ENCODE data around the gene TTC17.
"Not testable (repeated sequence)": the region's sequence is repeated elsewhere in the genome, so short reads cannot be mapped to it uniquely, and the experiment has no call there.

TTC17 gene, protein sequence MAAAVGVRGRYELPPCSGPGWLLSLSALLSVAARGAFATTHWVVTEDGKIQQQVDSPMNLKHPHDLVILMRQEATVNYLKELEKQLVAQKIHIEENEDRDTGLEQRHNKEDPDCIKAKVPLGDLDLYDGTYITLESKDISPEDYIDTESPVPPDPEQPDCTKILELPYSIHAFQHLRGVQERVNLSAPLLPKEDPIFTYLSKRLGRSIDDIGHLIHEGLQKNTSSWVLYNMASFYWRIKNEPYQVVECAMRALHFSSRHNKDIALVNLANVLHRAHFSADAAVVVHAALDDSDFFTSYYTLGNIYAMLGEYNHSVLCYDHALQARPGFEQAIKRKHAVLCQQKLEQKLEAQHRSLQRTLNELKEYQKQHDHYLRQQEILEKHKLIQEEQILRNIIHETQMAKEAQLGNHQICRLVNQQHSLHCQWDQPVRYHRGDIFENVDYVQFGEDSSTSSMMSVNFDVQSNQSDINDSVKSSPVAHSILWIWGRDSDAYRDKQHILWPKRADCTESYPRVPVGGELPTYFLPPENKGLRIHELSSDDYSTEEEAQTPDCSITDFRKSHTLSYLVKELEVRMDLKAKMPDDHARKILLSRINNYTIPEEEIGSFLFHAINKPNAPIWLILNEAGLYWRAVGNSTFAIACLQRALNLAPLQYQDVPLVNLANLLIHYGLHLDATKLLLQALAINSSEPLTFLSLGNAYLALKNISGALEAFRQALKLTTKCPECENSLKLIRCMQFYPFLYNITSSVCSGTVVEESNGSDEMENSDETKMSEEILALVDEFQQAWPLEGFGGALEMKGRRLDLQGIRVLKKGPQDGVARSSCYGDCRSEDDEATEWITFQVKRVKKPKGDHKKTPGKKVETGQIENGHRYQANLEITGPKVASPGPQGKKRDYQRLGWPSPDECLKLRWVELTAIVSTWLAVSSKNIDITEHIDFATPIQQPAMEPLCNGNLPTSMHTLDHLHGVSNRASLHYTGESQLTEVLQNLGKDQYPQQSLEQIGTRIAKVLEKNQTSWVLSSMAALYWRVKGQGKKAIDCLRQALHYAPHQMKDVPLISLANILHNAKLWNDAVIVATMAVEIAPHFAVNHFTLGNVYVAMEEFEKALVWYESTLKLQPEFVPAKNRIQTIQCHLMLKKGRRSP

DNA sequence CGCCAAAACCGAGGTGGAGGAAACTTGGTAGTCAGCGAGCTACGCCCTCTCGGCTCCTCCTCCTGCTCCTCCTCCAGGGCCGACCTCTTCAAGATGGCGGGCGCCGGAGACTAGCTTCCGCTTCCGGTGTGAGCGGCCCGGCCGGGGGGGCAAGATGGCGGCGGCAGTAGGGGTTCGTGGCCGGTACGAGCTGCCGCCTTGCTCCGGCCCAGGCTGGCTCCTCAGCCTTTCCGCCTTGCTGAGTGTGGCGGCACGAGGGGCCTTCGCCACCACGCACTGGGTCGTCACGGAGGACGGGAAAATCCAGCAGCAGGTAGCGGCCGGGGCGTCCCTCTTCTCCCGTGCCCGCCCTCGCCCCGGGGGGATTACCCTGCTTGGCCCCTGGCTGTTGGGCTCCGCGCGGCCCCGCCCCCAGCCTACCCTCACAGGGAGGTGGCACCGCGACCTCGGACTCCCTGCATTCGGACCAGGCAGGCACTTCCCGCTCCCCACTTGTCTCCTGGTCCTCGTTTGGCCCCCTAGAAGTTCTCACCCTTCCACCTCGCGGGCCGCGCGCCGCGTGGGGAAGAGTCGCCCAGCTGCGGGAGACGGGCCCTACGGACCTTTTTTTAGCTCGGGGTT lies at the start of gene TTC17:
Gene TTC17, plus strand, starts transcription at position 120 of the 621 bp plus-strand sequence. Its CDS starts 35 bp downstream, at position 155.
- Mint-ChIP-seq H3K4me3 (peak within 1 kb of the TSS; percentile 92), H3K27me3 (ENCODE audit: low read depth) (no peaks in the 10 kb centered on the region), H3K9me3 (no peaks in the 10 kb centered on the region), H3K36me3 (ENCODE audit: low read depth) (peaks cover 13% of the 10 kb centered on the region), H3K27ac (peak within 1 kb of the TSS; percentile 92), H3K4me1 (ENCODE audit: low read depth) (peaks cover 37% of the 10 kb centered on the region)

DNA sequence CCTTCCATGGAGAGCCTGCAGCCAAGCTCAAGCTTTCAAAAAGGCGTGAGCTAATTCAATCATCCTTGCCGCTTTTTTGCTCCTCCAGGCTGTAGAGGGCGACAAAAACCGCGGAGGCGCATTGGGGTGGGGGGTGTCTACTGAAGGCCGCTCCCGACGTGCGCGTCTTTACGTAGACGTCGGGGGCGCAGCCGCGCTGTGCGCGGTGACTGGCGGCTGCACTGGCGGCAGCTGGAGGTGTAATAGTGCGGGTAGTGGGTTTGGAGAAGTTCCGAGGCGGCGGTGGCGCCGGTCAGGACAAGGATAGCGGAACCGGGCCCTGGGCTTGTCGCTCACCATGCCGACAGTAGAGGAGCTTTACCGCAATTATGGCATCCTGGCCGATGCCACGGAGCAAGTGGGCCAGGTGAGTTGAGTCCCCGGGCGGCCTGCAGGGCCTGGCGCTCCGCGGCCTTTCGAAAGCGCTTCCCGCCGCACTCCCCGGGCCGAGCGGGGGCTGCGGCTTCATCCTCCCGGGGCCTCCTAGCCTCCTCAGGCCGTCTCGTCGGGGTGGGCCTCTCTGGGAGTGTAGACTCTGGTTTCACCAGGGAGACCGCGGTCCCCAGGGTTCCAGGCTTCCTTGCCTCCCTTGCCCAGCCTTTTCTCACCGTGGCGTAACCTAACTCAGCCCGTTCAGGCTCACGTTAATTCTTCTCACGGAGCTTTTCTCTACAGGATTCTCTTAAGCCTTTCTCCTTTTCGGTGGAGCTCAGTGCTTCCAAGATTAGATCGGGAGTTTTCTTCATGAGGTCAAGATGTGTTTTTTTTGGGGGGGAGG lies 46.7 kb upstream of the TTC17 start, which contains the start of gene API5:
Gene API5, plus strand, starts transcription at position 206 of the 817 bp plus-strand sequence. Its CDS starts 132 bp downstream, at position 338.
- Mint-ChIP-seq H3K27ac (peak within 1 kb of the TSS; percentile 91), H3K36me3 (ENCODE audit: low read depth) (peaks cover 1% of the 10 kb centered on the region), H3K4me1 (ENCODE audit: low read depth) (peaks cover 32% of the 10 kb centered on the region), H3K9me3 (no peaks in the 10 kb centered on the region), H3K27me3 (ENCODE audit: low read depth) (no peaks in the 10 kb centered on the region), H3K4me3 (peak within 1 kb of the TSS; percentile 95)

DNA sequence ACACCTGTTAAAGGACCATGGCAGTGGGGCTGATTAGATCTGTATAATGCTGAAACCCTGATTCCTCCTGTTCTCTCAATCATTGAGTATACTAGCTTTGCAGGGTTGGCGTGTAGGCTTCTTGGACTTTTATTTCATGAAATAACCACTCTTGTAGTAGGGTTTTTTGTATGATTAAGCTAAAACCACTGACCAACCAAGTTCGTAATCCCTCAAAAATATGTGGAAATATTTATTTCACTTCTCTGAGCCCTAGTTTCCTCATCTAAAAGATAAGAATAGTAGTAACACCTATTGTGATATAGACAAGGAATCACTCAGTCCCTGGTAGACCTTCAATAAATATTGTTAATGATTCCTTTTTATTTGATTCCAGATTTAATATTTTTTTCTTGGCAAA lies 42.8 kb upstream of the TTC17 start:
- no peaks in the 10 kb centered on the region for H3K27me3 Mint-ChIP-seq (ENCODE audit: low read depth)
- no peak overlapping the region for H3K27ac Mint-ChIP-seq
- H3K9me3 Mint-ChIP-seq = no peaks in the 10 kb centered on the region
- peaks cover 7% of the 10 kb centered on the region for H3K36me3 Mint-ChIP-seq (ENCODE audit: low read depth)
- peaks cover 34% of the 10 kb centered on the region for H3K4me1 Mint-ChIP-seq (ENCODE audit: low read depth)
- no peak overlapping the region for H3K4me3 Mint-ChIP-seq

DNA sequence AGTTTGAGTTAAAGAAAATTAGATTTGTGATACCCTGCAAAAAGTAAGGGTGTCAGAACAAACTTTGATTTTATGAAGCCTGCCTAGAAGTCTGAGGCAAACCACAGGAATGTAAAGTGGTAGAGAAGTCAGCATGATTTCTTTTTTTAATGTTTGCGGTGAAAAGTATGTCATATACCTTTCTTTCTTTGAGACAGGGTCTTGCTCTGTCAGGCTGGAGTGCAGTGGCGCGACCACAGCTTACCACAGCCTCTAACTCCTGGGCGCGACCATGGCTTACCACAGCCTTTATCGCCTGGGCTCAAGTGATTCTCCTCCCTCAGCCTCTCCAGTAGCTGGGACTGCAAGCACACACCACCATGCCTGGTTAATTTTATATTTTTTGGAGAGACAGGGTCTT lies 42.3 kb upstream of the TTC17 start:
- Mint-ChIP-seq H3K36me3 (ENCODE audit: low read depth) (peaks cover 8% of the 10 kb centered on the region), H3K27me3 (ENCODE audit: low read depth) (no peaks in the 10 kb centered on the region), H3K9me3 (no peaks in the 10 kb centered on the region), H3K4me1 (ENCODE audit: low read depth) (peaks cover 32% of the 10 kb centered on the region), H3K27ac (no peak overlapping the region), H3K4me3 (no peak overlapping the region)

DNA sequence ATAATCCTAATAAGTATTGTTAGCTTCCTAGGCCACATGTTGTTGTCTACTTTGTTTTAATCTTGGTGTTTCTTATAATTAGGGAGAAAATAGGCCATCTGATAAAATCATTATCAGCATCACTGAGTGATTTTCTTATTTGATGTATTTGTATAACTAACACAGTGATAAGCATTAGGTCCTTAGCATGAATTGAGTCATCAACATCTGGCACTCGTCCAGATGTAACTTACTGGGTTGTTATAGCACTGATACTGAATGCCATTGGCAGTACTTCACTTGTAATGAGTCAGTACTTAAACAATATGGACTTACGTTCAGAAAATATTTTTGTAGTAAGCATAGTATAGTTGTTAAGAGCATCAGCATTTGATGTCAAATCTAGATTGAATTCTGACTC lies 30.7 kb upstream of the TTC17 start:
- no peak overlapping the region for H3K4me3 Mint-ChIP-seq
- peaks cover 52% of the 10 kb centered on the region for H3K36me3 Mint-ChIP-seq (ENCODE audit: low read depth)
- H3K9me3 Mint-ChIP-seq = no peaks in the 10 kb centered on the region
- H3K27me3 Mint-ChIP-seq (ENCODE audit: low read depth) = no peaks in the 10 kb centered on the region
- no peak overlapping the region for H3K27ac Mint-ChIP-seq
- peaks cover 4% of the 10 kb centered on the region for H3K4me1 Mint-ChIP-seq (ENCODE audit: low read depth)

DNA sequence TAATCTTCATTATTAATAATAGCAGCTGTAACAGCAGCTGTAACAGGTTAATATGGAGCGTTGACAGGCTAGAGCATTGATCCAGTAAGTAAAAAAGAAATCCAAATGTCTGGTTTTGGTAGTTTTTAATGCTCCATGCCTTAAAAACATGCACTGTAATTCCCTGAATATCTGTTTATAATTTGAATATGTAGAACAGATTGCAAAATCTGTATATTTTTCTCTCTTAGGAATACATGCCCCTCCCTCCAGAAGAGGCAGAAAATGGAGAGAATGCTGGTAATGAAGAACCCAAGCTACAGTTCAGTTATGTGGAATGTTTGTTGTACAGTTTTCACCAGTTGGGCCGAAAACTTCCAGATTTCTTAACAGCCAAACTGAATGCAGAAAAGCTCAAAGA lies 30.2 kb upstream of the TTC17 start:
- H3K27ac Mint-ChIP-seq = no peak overlapping the region
- no peaks in the 10 kb centered on the region for H3K9me3 Mint-ChIP-seq
- H3K4me1 Mint-ChIP-seq (ENCODE audit: low read depth) = peaks cover 4% of the 10 kb centered on the region
- H3K36me3 Mint-ChIP-seq (ENCODE audit: low read depth) = peaks cover 50% of the 10 kb centered on the region
- no peaks in the 10 kb centered on the region for H3K27me3 Mint-ChIP-seq (ENCODE audit: low read depth)
- H3K4me3 Mint-ChIP-seq = no peak overlapping the region

DNA sequence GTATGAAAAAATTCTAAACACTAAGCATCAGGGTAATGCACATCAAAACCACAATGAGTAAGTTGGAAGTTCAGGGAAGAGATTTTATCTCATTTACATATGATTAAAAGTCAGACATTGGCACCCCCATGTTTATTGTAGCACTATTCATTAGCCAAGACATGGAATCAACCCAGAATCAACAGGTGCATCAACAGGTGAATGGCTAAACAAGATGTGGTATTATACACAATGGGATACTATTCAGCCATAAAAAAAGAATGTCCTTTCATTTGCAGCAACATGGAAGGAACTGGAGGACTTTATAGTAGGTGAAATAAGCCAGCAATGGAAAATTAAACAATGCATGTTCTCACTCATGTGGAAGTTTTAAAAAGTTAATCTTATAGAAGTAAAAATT lies 17.6 kb upstream of the TTC17 start:
- Mint-ChIP-seq H3K9me3 (no peaks in the 10 kb centered on the region), H3K36me3 (ENCODE audit: low read depth) (peaks cover 27% of the 10 kb centered on the region), H3K4me1 (ENCODE audit: low read depth) (no peaks in the 10 kb centered on the region), H3K27ac (no peak overlapping the region), H3K27me3 (ENCODE audit: low read depth) (no peaks in the 10 kb centered on the region), H3K4me3 (no peak overlapping the region)

DNA sequence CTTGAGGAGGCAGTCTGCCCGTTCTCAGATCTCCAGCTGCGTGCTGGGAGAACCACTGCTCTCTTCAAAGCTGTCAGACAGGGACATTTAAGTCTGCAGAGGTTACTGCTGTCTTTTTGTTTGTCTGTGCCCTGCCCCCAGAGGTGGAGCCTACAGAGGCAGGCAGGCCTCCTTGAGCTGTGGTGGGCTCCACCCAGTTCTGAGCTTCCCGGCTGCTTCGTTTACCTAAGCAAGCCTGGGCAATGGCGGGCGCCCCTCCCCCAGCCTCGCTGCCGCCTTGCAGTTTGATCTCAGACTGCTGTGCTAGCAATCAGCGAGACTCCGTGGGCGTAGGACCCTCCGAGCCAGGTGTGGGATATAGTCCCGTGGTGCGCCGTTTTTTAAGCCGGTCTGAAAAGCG lies 7.3 kb upstream of the TTC17 start:
- not testable (repeated sequence) for H3K4me3 Mint-ChIP-seq; H3K9me3 Mint-ChIP-seq; H3K4me1 Mint-ChIP-seq (ENCODE audit: low read depth); H3K27ac Mint-ChIP-seq; H3K27me3 Mint-ChIP-seq (ENCODE audit: low read depth); H3K36me3 Mint-ChIP-seq (ENCODE audit: low read depth)

DNA sequence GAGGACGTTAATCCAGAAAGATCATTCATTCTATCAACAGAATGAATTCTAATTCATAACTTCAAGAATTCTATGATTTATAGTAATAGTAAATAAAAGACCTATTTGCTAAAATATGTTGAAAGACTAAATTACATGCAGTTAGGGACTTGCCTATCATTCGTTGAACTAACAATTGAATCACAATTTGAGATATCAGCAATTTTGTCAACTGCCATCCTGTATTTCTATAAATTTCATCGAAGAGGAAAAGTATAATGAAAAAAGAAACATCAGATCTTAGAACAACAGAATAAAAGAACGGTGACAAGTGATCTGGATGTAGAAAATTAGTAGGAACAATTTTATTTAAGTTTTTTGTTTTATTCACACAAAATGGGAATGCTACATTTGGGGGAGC lies 4.4 kb upstream of the TTC17 start:
- Mint-ChIP-seq H3K9me3 (no peaks in the 10 kb centered on the region), H3K4me3 (no peak overlapping the region), H3K27ac (no peak overlapping the region), H3K4me1 (ENCODE audit: low read depth) (peaks cover 12% of the 10 kb centered on the region), H3K27me3 (ENCODE audit: low read depth) (no peaks in the 10 kb centered on the region), H3K36me3 (ENCODE audit: low read depth) (peaks cover 6% of the 10 kb centered on the region)

DNA sequence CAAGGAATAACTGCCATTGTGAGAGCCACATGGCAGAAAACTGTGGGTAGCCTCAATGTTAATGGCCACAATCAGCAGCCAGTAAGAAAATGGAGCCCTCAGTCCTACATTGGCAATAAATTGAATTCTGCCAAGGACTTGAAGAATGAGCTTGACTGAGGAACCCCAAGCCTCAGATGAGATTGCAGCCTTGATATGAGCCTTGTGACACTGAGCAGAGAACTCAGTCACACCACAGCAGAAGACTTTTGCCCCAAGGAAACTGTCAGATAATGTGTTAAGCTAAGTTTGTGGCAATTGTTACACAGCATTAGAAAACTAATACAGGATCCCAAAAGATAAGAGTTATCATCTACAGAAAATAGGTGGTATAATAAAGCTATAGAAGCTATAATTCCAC lies 2.4 kb upstream of the TTC17 start:
- Mint-ChIP-seq H3K27ac (no peak overlapping the region), H3K4me1 (ENCODE audit: low read depth) (peaks cover 23% of the 10 kb centered on the region), H3K36me3 (ENCODE audit: low read depth) (peaks cover 6% of the 10 kb centered on the region), H3K27me3 (ENCODE audit: low read depth) (no peaks in the 10 kb centered on the region), H3K4me3 (no peak overlapping the region), H3K9me3 (no peaks in the 10 kb centered on the region)

DNA sequence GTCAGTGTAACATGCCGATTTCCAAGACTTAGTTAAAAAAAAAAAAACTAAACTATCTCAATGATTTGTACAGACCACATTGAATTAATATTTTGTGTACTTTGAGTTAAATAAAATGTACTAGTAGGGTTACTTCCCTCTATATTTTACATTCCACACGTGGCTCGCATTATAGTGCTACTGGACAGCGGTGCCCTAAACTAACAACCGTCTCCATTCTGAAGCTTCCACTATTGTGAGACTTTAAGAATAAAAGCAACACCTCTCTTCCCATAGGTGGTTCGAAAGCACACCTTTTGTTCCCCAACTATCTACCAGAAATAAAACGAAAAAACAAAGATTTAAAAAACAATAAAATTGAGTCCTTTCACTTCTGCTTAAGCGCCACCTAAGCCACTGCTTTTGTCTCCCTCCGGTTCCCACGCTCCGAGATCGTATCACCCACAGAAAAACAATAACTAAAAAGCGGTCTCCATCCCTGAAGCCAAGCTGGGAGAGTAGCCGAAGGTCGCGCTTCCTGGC lies 380 bp upstream of the TTC17 start:
- no peaks in the 10 kb centered on the region for H3K27me3 Mint-ChIP-seq (ENCODE audit: low read depth)
- H3K27ac Mint-ChIP-seq = peak overlapping the region; percentile 92

DNA sequence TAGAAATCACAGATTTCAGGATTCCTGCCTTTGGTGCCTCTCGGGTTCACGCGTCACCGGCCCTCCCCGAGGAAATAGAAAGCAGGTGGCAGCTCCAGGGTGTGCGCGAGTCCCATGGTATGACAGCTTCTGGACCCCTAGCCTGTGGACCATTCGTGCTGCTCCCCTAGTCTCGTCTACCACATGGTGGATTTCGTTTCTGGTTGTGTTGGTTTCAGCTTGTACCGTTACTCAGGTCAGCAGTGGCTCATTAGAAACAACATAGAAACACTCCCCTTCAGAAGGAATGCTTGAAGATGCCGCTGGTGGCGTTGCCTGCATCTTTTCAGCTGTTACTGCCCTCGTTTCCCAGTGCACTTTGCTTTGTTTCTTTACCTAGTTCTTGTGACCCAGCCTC lies 700 bp downstream of the TTC17 start:
- peaks cover 37% of the 10 kb centered on the region for H3K4me1 Mint-ChIP-seq (ENCODE audit: low read depth)
- peak overlapping the region; percentile 92 for H3K27ac Mint-ChIP-seq
- peak overlapping the region; percentile 92 for H3K4me3 Mint-ChIP-seq
- no peaks in the 10 kb centered on the region for H3K9me3 Mint-ChIP-seq
- H3K27me3 Mint-ChIP-seq (ENCODE audit: low read depth) = no peaks in the 10 kb centered on the region
- H3K36me3 Mint-ChIP-seq (ENCODE audit: low read depth) = peaks cover 15% of the 10 kb centered on the region

More for the DNA sequence above, 380 bp upstream of the TTC17 start:
- Mint-ChIP-seq H3K4me1 (ENCODE audit: low read depth) (peaks cover 33% of the 10 kb centered on the region), H3K9me3 (no peaks in the 10 kb centered on the region), H3K36me3 (ENCODE audit: low read depth) (peaks cover 8% of the 10 kb centered on the region), H3K4me3 (peak overlapping the region; percentile 92)

DNA sequence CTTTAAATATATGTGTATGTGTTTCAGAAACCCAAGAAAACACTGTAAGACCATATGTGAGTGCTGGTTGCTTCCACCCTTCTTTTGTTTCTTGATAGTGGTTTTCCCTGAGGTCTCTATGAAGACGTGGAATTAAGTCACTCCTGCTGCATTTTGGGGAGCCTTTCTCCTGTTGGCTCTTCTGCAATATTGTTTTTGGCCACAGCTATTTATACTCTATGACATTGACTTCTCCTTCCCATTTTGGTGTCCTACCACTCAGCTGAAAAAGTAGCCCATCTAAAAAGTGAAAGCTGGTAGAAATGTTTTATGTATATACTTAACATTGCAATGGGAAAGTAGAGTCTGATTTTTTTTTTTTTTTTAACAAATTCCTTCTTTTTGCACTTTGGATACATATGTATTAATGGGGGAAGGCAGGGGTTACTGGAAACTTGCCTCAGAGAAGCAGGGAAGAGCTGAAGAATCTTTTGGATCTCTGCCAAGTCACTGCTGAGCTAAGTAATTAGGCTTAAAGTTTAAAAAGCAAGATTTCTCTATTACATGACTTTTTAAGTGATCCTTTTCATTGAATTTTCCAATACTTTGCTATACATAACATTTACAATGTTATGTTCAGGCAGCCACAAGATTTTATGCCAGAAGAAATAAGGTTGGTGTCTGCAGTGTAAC lies 1.8 kb downstream of the TTC17 start:
- Mint-ChIP-seq H3K36me3 (ENCODE audit: low read depth) (peaks cover 16% of the 10 kb centered on the region), H3K27me3 (ENCODE audit: low read depth) (no peaks in the 10 kb centered on the region), H3K4me3 (peak overlapping the region; percentile 92), H3K27ac (no peak overlapping the region), H3K9me3 (no peaks in the 10 kb centered on the region), H3K4me1 (ENCODE audit: low read depth) (peaks cover 37% of the 10 kb centered on the region)
